H1 (cell line): ENCODE data around the gene TBC1D17. TPM values are rescaled to one million over a fixed set of nuclear protein-coding genes. Genes with fewer than 3 reads are reported as not detected.

Source experiments
- CHD7 ChIP-seq: fragments of 300-600 bp; sonication (generic); IDR thresholded peaks from 2 replicates; pipeline ENCODE4 v1.7.1; 2012; ENCODE audit warnings: low read length, moderate library complexity, mild to moderate bottlenecking, inconsistent platforms; ENCODE audit not compliant: insufficient replicate concordance
- EGR1 ChIP-seq: IDR thresholded peaks from 2 replicates; pipeline ENCODE4 v1.6.1; 2011; ENCODE audit warnings: low read depth, low read length, borderline replicate concordance
- KDM5A ChIP-seq: fragments of 200-600 bp; IDR thresholded peaks from 2 replicates; pipeline ENCODE4 v1.7.1; 2012; ENCODE audit warnings: mild to moderate bottlenecking, low read length, inconsistent platforms, mixed read lengths
- MAFK ChIP-seq: IDR thresholded peaks from 2 replicates; pipeline ENCODE4 v1.6.1; 2012; ENCODE audit warnings: low read depth, mild to moderate bottlenecking, improper control_type of control experiment, low read length
- PHF8 ChIP-seq: fragments of 200-600 bp; sonication (generic); conservative IDR thresholded peaks from 2 replicates; pipeline ENCODE4 v1.7.1; 2012; ENCODE audit warnings: low read depth, mild to moderate bottlenecking, inconsistent platforms, low read length, moderate library complexity
- RBBP5 ChIP-seq: IDR thresholded peaks from 2 replicates; pipeline ENCODE4 v1.7.1; 2012; ENCODE audit warnings: low read depth, mild to moderate bottlenecking, inconsistent platforms, low read length, moderate library complexity, borderline replicate concordance
- SIX5 ChIP-seq: IDR thresholded peaks from 2 replicates; pipeline ENCODE4 v1.6.1; 2011; ENCODE audit warnings: mild to moderate bottlenecking, low read depth, low read length
- TEAD4 ChIP-seq: IDR thresholded peaks from 2 replicates; pipeline ENCODE4 v1.6.1; 2012; ENCODE audit warnings: low read depth, low read length, inconsistent platforms, mixed read lengths
- ZNF274 ChIP-seq: IDR thresholded peaks from 2 replicates; pipeline ENCODE4 v1.7.0; 2012; ENCODE audit warnings: low read length, borderline replicate concordance; ENCODE audit errors: extremely low read depth
- polyA plus RNA-seq, 7 experiments: library from polyadenylated mRNA; depleted of rRNA in 3 of 7; stranded (reverse) in 5 of 7; unstranded in 2 of 7; fragments of >200 nt in 5 of 7; fragments of 200-250 nt in 2 of 7; gene quantifications; 1 replicate in 5 of 7; 2 replicates in 1 of 7; 4 replicates in 1 of 7; pipeline versions ENCODE4 v1.2.1 to v1.2.3, GENCODE V29; 2011 to 2013; ENCODE audit warnings: missing spikeins in 2 of 7, mixed read lengths in 2 of 7
- total RNA-seq: library from RNA; stranded (reverse); fragmentation: NEBNext Ultra II Directional; extraction: Animal tissue kit (Norgen Biotek cat#: 25700); gene quantifications from 2 replicates; pipeline ENCODE4 v1.2.1, GENCODE V29; 2021

TBC1D17 gene
- total and polyA plus RNA-seq, 2 of the 8 experiments (the other 6 are each of a cell fraction or from before 2014, with no cell fraction given), result 30.3 to 44.9 TPM

GRCh38 chr19:49850487-49851342 is 26.8 kb upstream of the TBC1D17 start, which contains the start of gene PTOV1 (continued):
- no peak for TF ChIP-seq CHD7
- peak; percentile 65 for TF ChIP-seq SIX5
- no peak for TF ChIP-seq RBBP5
- no peak for TF ChIP-seq KDM5A
- TF ChIP-seq ZNF274, result no peak
- no peak for TF ChIP-seq MAFK
- TF ChIP-seq PHF8, result peak; percentile 68
- TF ChIP-seq EGR1, result peak; percentile 49; the same call in 1 of the 2 replicates
- 0 out of 2 replicates have a peak, but pooled peaks have one; percentile 4 for TF ChIP-seq TEAD4
